PFSK-1 (cell line): ENCODE results near the gene MTMR4.

Experiments
- POLR2AphosphoS5 ChIP-seq: IDR thresholded peaks from 2 replicates; pipeline ENCODE4 v1.6.1; 2012; ENCODE audit warnings: low read depth, mild to moderate bottlenecking, control low read depth, low read length, moderate library complexity
- SIN3A ChIP-seq: IDR thresholded peaks from 2 replicates; pipeline ENCODE4 v1.6.1; 2012; ENCODE audit warnings: mild to moderate bottlenecking, low read length, moderate library complexity, borderline replicate concordance; ENCODE audit not compliant: insufficient read depth
- TAF1 ChIP-seq: IDR thresholded peaks from 2 replicates; pipeline ENCODE4 v1.6.1; 2012; ENCODE audit warnings: low read length, control low read depth, borderline replicate concordance; ENCODE audit not compliant: insufficient read depth
- TF ChIP-seq, protein P1 (sequence below), 2 experiments: IDR thresholded peaks; 2 replicates each; pipeline versions ENCODE4 v1.6.1 to v1.8.0; 2011 to 2012; ENCODE audit warnings: low read depth in 2 of 2, low read length in 2 of 2, control low read depth in 1 of 2, inconsistent platforms in 1 of 2, mild to moderate bottlenecking in 1 of 2, moderate library complexity in 1 of 2; ENCODE audit not compliant: insufficient read depth in 1 of 2

DNA sequence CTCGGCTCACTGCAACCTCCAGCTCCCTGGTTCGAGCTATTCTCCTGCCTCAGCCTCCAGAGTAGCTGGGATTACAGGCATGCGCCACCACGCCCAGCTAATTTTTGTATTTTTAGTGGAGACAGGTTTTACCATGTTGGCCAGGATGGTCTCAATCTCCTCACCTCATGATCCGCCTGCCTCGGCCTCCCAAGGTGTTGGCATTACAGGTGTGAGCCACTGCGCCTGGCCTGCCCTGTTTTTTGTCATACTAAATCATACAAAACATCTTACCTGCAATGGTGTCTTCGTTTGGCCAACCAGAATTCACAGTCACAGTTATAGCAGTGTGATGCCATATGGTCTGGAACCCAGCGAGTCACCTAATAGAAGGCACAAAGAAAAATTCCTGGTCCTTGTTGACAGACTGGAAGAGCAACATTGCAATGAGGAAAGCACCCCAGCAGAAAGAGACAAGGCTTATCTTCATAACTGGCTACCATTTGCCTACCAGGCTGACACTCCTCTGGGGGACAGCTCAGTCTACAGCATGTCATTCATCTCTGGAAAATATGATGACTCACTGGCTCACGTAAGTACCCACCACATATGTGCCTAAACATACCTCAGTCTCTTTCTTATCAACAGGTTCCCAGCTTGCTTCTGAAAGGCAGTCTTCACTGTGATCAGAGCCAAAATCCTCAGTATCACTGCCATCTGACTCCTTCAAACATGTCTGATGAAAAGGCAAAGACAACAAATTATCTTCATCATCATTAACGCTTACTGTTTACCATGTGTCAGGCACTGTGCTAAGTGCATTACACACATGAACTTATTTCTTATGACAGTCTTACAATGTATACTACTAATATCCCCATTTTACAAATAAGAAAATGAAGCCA, 22.0 kb downstream of the MTMR4 start:
- TF ChIP-seq POLR2AphosphoS5 (no peak), SIN3A (no peak), TAF1 (no peak)
- TF ChIP-seq, protein P1, sequence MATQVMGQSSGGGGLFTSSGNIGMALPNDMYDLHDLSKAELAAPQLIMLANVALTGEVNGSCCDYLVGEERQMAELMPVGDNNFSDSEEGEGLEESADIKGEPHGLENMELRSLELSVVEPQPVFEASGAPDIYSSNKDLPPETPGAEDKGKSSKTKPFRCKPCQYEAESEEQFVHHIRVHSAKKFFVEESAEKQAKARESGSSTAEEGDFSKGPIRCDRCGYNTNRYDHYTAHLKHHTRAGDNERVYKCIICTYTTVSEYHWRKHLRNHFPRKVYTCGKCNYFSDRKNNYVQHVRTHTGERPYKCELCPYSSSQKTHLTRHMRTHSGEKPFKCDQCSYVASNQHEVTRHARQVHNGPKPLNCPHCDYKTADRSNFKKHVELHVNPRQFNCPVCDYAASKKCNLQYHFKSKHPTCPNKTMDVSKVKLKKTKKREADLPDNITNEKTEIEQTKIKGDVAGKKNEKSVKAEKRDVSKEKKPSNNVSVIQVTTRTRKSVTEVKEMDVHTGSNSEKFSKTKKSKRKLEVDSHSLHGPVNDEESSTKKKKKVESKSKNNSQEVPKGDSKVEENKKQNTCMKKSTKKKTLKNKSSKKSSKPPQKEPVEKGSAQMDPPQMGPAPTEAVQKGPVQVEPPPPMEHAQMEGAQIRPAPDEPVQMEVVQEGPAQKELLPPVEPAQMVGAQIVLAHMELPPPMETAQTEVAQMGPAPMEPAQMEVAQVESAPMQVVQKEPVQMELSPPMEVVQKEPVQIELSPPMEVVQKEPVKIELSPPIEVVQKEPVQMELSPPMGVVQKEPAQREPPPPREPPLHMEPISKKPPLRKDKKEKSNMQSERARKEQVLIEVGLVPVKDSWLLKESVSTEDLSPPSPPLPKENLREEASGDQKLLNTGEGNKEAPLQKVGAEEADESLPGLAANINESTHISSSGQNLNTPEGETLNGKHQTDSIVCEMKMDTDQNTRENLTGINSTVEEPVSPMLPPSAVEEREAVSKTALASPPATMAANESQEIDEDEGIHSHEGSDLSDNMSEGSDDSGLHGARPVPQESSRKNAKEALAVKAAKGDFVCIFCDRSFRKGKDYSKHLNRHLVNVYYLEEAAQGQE (IDR thresholded peaks at IDR 0.05; ENCODE audit: insufficient read depth in 1 of 2, low read depth in 2 of 2, low read length in 2 of 2) = no peak
